ENCODE results near the gene SCAF8. TPM values are rescaled to one million over a fixed set of nuclear protein-coding genes. Genes with fewer than 3 reads are reported as not detected.

The SCAF8 gene
- total RNA-seq, 1 experiment from 2014 or later, result 44.8 TPM

DNA sequence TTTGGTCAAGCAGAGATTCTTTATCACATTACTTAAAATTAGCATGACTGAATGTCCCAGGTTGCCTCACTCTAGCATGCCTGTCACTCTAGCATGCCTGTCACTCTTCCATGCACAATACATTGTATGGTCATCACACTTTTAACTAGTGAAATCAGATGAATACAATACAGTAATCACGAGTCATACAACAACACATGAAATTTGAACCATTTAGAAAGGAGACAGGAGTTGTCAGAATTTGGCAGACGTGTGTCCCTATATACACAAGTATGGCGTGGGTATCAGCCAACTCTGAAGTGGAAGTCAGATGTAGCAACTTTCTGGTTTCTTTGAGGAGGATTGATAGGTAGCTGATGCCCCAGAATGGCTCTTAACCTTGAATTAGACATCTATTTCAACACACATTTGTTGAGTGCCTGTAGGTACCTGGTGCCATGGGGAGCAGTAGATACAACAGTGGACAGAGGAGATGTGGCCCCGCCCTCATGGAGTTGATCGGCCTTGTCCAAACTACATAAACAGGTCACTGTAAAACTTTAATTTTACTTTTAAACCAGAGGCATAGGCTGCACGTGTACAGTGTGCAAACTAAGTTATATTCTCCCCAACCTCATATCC, 145.8 kb downstream of the SCAF8 start:
- no peaks in the 10 kb centered on the region for H3K27me3 ChIP-seq (ENCODE audit: low read length)

GRCh38 chr6:154882107-154882506, 148.9 kb downstream of the SCAF8 start:
- H3K9ac ChIP-seq (ENCODE audit: low read length), result no peak overlapping the region
- no peak overlapping the region for H3K4me3 ChIP-seq (ENCODE audit: low read length)
- DNase-seq, result no peak
- no peak overlapping the region for H2AFZ ChIP-seq (ENCODE audit: low read length)
- H3K36me3 ChIP-seq (ENCODE audit: insufficient read depth, low read length), result no peaks in the 10 kb centered on the region; the same call in none of the 2 replicates
- peaks cover 72% of the 10 kb centered on the region for H3K79me2 ChIP-seq (ENCODE audit: low read length)
- no peak overlapping the region for H3K4me2 ChIP-seq (ENCODE audit: low read depth, low read length, poor library complexity, severe bottlenecking)
- H3K27me3 ChIP-seq (ENCODE audit: low read length), result no peaks in the 10 kb centered on the region
- no peaks in the 10 kb centered on the region for H3K9me3 ChIP-seq (ENCODE audit: low read length)
- H3K4me1 ChIP-seq (ENCODE audit: low read length), result no peaks in the 10 kb centered on the region; the same call in 1 of the 2 replicates
- H4K20me1 ChIP-seq (ENCODE audit: insufficient read depth, low read depth, low read length), result no peaks in the 10 kb centered on the region
- no peak overlapping the region for H3K27ac ChIP-seq (ENCODE audit: low read length)
- no peaks in the 10 kb centered on the region for H3K9me2 ChIP-seq (replicated peaks; ENCODE audit: insufficient read depth, low read length)

More for the DNA sequence above, 145.8 kb downstream of the SCAF8 start:
- H3K9ac ChIP-seq (ENCODE audit: low read length), result no peak overlapping the region
- no peak overlapping the region for H3K27ac ChIP-seq (ENCODE audit: low read length)
- peaks cover 30% of the 10 kb centered on the region for H3K4me1 ChIP-seq (ENCODE audit: low read length)
- H4K20me1 ChIP-seq (ENCODE audit: insufficient read depth, low read depth, low read length), result no peaks in the 10 kb centered on the region
- no peak overlapping the region for H2AFZ ChIP-seq (ENCODE audit: low read length)
- H3K36me3 ChIP-seq (ENCODE audit: insufficient read depth, low read length), result no peaks in the 10 kb centered on the region; the same call in none of the 2 replicates
- H3K4me2 ChIP-seq (ENCODE audit: low read depth, low read length, poor library complexity, severe bottlenecking), result no peak overlapping the region
- peaks cover 69% of the 10 kb centered on the region for H3K79me2 ChIP-seq (ENCODE audit: low read length)
- H3K9me2 ChIP-seq (replicated peaks; ENCODE audit: insufficient read depth, low read length), result no peaks in the 10 kb centered on the region
- no peak for DNase-seq
- H3K9me3 ChIP-seq (ENCODE audit: low read length), result no peaks in the 10 kb centered on the region
- H3K4me3 ChIP-seq (ENCODE audit: low read length), result no peak overlapping the region

Small RNAs within 50 kb of the gene (small RNA-seq; reads per million reads assigned to genes)
- gene MIR1273C, result not detected
- gene RNU6-824P, result not detected

Other genes starting within 250 kb of the SCAF8 start
- under 0.01 TPM in 1 of 2 replicates, not detected in the other for gene CNKSR3, start 222.7 kb upstream of the SCAF8 start, total RNA-seq (2014; rRNA removed; shearing (Covaris generic); ENCODE audit: low replicate concordance)

Data from Karpas-422 (cell line).